WERI-Rb-1 (cell line): ENCODE data around the gene BBOX1.

ENCODE experiments used
- DNase-seq: peaks from one replicate; pipeline ENCODE4 v3.0.0-alpha.2; 2020
- H3K27ac ChIP-seq: fragments of 250-450 bp; sonication (Bioruptor Pico); 2 replicates; pipeline ENCODE4 v1.5.1; 2020; ENCODE audit warnings: mild to moderate bottlenecking, moderate library complexity
- H3K27me3 ChIP-seq: fragments of 250-450 bp; sonication (Bioruptor Pico); 2 replicates; pipeline ENCODE4 v1.5.1; 2021; ENCODE audit warnings: mild to moderate bottlenecking, low read depth, moderate library complexity; ENCODE audit not compliant: insufficient read depth, severe bottlenecking
- H3K36me3 ChIP-seq: fragments of 250-450 bp; sonication (Bioruptor Pico); 2 replicates; pipeline ENCODE4 v1.5.1; 2020; ENCODE audit warnings: mild to moderate bottlenecking, moderate library complexity
- H3K4me3 ChIP-seq: 2 replicates; pipeline ENCODE4 v1.5.1; 2011; ENCODE audit warnings: low read depth, mild to moderate bottlenecking, control low read depth, low read length
- H3K9me3 ChIP-seq: fragments of 250-450 bp; sonication (Bioruptor Pico); 2 replicates; pipeline ENCODE4 v1.5.1; 2021; ENCODE audit warnings: mild to moderate bottlenecking, moderate library complexity; ENCODE audit not compliant: severe bottlenecking
- TF ChIP-seq, protein P1 (sequence below): IDR thresholded peaks from 2 replicates; pipeline ENCODE4 v1.5.1; 2011; ENCODE audit warnings: low read depth, mild to moderate bottlenecking, control low read depth, inconsistent platforms, low read length

Gene BBOX1

DNA sequence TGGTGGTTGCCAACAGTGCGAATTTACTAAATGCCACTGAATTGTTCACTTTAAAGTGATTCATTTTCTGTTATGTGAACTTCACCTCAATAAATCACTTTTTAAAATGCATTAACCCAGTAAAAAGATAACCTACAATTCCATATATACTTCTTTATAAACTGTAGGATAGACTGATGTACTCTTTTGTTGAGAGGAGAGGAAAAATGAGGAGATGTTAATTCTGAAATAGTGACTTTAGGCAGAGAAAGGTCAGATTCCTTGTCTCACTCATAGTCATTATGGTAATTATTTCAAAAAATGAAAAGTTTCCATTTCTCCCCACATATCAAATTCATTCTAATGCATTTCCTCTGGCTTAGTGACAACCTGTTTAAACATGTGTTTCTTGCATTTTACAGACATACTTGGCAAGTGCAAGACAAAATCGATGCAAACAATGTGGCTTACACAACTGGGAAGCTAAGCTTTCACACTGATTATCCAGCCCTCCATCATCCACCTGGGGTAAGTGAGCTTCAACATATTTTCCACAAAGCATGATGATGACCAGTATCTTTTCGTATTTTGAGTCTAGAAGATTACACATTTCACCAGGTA lies 74.5 kb downstream of the BBOX1 start:
- Histone ChIP-seq H3K9me3 (no peaks in the 10 kb centered on the region), H3K27ac (no peak overlapping the region), H3K27me3 (no peaks in the 10 kb centered on the region), H3K4me3 (no peak overlapping the region), H3K36me3 (no peaks in the 10 kb centered on the region)
- TF ChIP-seq, protein P1, sequence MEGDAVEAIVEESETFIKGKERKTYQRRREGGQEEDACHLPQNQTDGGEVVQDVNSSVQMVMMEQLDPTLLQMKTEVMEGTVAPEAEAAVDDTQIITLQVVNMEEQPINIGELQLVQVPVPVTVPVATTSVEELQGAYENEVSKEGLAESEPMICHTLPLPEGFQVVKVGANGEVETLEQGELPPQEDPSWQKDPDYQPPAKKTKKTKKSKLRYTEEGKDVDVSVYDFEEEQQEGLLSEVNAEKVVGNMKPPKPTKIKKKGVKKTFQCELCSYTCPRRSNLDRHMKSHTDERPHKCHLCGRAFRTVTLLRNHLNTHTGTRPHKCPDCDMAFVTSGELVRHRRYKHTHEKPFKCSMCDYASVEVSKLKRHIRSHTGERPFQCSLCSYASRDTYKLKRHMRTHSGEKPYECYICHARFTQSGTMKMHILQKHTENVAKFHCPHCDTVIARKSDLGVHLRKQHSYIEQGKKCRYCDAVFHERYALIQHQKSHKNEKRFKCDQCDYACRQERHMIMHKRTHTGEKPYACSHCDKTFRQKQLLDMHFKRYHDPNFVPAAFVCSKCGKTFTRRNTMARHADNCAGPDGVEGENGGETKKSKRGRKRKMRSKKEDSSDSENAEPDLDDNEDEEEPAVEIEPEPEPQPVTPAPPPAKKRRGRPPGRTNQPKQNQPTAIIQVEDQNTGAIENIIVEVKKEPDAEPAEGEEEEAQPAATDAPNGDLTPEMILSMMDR = no peak
- no peak for DNase-seq

DNA sequence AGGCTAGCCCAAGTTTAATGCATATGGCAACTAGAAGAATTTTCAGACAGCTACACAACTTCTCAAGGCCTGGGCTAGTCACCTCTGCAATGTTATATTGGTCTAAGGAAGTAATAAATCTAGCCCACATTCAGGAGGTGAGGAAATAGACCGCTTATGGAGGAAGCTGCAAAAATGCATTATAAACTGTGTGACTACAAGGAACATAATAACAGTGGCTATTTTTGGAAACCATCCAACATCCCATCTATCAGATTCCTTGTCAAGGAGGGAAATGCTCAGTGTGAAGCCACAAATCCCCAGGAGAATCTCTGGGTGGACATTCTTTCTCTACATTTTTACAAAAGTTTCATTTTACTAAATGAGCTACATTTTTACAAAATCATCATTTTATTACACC lies 76.1 kb downstream of the BBOX1 start:
- TF ChIP-seq, protein P1 = no peak
- Histone ChIP-seq H3K27ac (no peak overlapping the region), H3K36me3 (no peaks in the 10 kb centered on the region), H3K27me3 (peaks cover 8% of the 10 kb centered on the region), H3K4me3 (no peak overlapping the region), H3K9me3 (no peaks in the 10 kb centered on the region)
- no peak for DNase-seq

DNA sequence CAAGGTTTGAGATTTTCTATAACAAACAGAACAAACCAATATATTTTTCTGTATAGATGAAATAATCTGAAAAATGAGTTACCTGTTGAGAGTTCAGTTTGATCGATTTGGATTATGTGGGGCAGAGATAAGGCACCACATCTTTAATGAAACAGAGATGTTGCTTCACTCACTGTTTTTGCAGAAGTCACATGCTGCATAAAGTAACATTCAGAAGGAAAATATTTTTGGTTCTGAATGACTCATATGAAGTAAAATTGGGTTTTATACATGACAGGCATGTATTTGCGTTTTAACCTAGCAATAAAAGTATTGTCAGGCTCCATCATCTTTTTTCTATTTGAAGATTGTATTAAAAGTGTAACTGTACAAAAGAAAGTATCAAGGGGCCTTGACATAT lies 77.8 kb downstream of the BBOX1 start:
- no peak overlapping the region for H3K4me3 ChIP-seq
- H3K36me3 ChIP-seq = no peaks in the 10 kb centered on the region
- no peaks in the 10 kb centered on the region for H3K9me3 ChIP-seq
- H3K27me3 ChIP-seq = peaks cover 13% of the 10 kb centered on the region
- DNase-seq = no peak
- TF ChIP-seq, protein P1 = no peak
- H3K27ac ChIP-seq = no peak overlapping the region

DNA sequence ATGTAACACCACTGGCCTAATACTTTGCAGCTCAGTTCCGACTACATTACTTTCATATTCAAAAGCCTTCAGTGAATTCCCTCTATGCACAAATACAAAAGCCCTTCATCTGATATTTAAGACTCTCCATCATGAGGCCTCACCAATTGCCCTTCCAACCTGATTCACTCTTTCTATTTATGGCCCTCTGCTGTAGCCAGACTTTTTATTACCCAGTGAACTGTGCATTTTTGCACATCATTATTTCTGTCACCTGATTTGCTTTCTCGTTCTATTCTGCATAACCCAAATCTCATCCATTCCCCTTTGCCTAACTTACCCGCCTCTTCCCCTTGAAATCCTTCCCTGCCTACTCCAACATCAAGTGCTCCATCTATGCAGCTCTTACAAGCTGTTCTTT lies 78.3 kb downstream of the BBOX1 start:
- TF ChIP-seq, protein P1 = no peak
- Histone ChIP-seq H3K27me3 (peaks cover 13% of the 10 kb centered on the region), H3K4me3 (no peak overlapping the region), H3K9me3 (no peaks in the 10 kb centered on the region), H3K27ac (no peak overlapping the region), H3K36me3 (no peaks in the 10 kb centered on the region)
- DNase-seq = no peak

DNA sequence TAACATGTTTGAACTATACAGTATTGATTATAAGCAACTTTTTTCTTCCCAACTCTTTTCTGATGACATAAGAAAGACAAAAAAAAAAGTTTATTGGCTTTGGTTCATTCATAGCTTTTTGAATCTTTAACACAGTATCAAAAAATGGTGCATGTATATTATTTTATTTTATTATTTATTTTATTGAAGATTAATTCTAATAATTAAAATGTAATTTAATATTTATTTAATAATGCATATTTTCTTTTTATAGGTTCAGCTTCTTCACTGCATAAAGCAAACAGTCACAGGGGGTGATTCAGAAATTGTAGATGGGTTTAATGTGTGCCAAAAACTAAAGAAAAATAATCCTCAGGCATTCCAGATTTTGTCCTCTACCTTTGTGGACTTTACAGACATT lies 78.8 kb downstream of the BBOX1 start:
- TF ChIP-seq, protein P1 = no peak
- Histone ChIP-seq H3K9me3 (no peaks in the 10 kb centered on the region), H3K4me3 (no peak overlapping the region), H3K27me3 (peaks cover 13% of the 10 kb centered on the region), H3K27ac (no peak overlapping the region), H3K36me3 (no peaks in the 10 kb centered on the region)
- no peak for DNase-seq

DNA sequence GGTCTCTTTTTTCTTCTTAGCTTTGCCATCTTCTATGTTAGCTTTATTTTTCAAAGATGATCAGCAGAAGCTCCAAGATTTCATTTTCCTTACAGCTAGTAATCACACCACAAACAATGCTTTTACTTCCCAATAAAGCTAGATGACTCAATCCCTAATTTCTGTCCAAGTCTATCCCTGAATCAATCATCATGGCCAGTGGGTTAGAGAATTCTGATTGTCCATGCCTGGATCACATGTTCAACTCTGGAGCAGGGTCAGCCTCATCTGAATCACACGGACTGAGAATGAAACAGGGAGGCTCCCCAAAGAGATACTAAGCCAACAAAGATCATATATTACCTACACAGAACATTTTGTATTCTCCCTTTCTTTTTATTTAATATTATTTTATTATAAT lies 79.6 kb downstream of the BBOX1 start:
- no peak for DNase-seq
- no peak overlapping the region for H3K27ac ChIP-seq
- H3K27me3 ChIP-seq = peaks cover 13% of the 10 kb centered on the region
- TF ChIP-seq, protein P1 = no peak
- no peak overlapping the region for H3K4me3 ChIP-seq
- H3K36me3 ChIP-seq = no peaks in the 10 kb centered on the region
- no peaks in the 10 kb centered on the region for H3K9me3 ChIP-seq
